Measurements from ENCODE around the gene OAS2.

The OAS2 gene, protein sequence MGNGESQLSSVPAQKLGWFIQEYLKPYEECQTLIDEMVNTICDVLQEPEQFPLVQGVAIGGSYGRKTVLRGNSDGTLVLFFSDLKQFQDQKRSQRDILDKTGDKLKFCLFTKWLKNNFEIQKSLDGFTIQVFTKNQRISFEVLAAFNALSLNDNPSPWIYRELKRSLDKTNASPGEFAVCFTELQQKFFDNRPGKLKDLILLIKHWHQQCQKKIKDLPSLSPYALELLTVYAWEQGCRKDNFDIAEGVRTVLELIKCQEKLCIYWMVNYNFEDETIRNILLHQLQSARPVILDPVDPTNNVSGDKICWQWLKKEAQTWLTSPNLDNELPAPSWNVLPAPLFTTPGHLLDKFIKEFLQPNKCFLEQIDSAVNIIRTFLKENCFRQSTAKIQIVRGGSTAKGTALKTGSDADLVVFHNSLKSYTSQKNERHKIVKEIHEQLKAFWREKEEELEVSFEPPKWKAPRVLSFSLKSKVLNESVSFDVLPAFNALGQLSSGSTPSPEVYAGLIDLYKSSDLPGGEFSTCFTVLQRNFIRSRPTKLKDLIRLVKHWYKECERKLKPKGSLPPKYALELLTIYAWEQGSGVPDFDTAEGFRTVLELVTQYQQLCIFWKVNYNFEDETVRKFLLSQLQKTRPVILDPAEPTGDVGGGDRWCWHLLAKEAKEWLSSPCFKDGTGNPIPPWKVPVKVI

DNA sequence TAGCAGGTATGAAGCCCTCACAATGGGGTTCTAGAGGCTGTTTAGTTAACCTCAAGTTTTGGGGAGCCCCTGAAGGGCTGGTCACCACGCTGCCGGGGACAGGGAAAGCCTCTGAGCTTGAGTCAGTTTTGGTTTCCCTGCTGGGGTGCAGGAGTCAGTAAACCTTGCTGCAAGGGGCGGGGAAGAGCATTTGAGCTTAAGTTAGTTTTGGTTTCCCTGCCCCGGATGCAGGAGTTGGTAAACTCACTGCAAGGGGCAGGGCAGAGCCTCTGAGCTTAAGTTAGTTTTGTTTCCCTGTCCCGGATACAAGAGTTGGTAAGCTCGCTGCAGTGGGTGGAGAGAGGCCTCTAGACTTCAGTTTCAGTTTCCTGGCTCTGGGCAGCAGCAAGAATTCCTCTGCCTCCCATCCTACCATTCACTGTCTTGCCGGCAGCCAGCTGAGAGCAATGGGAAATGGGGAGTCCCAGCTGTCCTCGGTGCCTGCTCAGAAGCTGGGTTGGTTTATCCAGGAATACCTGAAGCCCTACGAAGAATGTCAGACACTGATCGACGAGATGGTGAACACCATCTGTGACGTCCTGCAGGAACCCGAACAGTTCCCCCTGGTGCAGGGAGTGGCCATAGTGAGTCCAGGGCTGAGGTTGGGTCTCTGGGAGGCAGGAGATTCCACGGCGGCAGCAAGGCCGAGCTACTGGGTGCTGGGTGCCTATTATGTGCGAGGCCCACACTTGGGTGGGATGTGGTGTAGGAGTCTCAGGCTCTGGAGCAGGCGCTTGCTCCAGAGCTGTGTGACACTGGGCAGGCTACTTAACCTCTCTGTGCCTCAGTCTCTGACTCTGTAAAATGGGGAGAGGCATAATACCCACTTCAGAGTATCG, at the start of gene OAS2:
Gene OAS2, plus strand, starts transcription at position 357 of the 878 bp plus-strand sequence. Its CDS starts 90 bp downstream, at position 447.
- peak; percentile 87 for DNase-seq

DNA sequence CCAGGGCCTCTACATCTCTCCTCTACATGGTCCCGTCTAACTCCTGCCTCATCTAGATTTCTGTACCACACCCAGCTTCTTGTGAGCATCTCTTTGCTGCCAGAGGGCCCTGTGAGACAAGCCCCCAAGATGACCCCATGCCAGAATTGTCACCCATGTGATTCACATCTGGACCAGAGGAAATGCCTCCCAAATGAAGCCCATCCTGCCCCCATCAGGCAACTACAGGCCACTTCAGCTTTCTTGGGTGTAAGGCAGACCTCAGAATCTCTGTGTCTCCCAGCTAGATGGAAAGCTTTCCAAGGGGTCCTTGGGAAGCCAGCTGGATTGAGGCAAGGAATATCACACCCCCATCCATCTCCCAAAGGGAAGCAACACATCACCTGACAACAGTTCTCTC, 49.3 kb upstream of the OAS2 start:
- no peak for DNase-seq

DNA sequence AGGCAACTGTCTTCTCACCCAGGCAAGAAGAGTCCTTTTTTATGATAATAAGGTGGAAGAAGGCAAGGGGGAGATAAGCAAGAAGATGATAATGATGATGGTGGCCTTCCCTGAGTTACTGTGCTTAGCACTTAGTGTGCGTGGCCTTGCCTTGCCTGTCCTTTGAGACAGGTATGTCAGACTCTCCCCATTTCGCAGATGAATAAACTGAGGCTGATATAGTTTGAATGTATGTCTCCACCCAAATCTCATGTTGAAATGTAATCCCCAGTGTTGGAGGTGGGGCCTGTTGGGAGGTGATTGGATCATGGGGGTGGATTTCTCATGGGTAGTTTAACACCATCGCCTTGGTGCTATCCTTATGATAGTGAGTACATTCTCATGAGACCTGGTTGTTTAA, 48.6 kb upstream of the OAS2 start:
- DNase-seq: no peak

DNA sequence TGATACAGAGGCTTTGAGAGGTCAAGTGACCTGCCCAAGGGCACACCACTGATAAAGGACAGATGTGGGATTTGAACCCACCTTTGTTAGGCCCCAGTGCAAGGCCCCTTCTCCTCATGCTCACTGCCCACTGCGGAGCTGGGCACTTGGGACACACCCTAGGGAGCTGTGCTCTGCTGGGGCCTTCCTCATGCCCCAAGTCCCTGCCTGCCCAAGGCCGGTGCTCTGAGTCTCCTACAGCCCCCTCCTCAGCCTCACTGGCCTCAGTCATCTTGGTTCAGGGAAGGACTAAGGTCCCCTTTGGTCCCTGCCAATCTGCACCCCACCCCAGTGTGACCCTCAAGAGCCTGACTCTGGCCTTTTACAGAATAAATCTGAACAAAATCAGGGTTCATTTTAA, 48.0 kb upstream of the OAS2 start:
- DNase-seq: no peak

DNA sequence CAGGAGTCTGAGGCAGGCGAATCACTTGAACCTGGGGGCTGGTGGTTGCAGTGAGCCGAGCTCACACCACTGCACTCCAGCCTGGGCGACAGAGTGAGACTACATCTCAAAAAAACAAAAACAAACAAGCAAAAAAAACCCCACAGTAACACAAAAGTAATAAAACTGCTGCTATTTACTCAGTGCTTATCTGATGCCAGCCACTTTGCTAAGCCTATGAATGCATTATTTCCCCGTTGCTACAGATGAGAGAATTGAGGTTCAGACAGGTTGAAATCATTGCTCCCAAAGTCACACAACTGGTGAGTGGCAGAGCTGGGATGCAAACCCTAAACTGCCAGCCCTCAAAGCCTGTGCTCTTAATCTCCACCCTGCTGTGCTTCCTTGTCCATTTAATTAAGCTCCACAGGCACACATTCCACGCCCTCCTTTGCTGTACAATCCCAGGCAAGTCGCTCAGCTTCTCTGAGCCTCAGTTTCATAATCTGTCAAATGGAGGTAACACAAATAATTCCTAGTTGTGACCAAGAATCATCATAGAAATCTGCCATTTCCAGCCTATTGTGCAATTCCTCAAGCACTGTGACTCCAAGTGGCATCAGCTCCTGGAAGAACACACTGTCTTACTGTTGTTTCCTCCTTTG, 45.7 kb upstream of the OAS2 start:
- DNase-seq: no peak

DNA sequence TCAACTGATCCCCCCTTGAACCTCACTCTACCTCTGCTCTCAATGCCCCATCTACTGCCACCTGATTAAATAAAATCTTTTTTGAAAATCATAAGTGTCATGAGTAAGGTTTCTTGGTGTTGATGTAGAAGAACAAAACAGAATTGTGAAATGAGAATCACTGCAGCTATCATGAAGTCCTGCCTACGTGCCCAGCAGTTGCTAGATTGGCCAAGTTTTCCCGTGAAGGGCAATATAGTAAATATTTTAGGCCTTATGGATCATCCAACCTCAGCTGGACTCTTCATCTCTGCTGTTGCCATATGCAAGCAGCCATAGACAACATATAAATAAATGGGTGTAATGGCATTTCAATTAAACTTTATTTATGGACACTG, 45.2 kb upstream of the OAS2 start:
- DNase-seq: no peak

DNA sequence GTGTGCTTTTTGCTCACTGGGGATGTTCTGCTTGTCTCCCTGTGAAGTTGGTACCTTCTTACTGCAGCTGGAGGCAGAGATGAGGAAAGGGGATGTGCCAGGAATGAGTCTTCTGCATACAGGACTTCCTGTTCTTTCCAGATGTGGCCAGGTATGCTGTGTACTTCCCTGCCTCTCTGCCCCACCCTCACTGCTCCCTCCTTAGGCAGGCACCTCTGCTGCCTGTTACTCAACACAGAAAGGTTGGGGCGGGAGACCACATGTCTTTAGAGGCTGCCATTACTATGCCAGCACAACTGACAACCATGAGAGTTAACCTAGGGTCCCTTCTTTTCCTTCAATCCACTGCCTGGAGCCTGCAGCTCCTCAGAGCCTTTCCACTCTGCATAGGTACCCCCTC, 42.1 kb upstream of the OAS2 start:
- DNase-seq: no peak

DNA sequence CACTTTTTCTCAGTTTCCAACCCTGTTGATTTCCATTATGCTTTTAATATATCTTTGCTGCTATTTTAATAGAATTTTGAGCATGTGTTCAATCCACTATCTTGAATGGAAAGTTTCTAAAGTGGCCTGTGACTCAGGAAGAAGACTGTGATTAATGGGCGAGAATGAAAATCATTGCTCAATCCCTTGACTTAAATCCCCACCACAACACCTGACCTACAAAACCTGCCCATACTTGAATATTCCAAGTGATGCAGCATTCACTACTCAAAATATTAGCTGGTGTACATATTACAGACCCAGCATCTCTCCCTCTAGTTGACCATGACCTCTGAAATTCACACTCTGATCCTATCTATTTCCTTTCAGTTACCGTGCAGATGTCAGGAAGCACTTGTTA, 41.4 kb upstream of the OAS2 start:
- DNase-seq: no peak

DNA sequence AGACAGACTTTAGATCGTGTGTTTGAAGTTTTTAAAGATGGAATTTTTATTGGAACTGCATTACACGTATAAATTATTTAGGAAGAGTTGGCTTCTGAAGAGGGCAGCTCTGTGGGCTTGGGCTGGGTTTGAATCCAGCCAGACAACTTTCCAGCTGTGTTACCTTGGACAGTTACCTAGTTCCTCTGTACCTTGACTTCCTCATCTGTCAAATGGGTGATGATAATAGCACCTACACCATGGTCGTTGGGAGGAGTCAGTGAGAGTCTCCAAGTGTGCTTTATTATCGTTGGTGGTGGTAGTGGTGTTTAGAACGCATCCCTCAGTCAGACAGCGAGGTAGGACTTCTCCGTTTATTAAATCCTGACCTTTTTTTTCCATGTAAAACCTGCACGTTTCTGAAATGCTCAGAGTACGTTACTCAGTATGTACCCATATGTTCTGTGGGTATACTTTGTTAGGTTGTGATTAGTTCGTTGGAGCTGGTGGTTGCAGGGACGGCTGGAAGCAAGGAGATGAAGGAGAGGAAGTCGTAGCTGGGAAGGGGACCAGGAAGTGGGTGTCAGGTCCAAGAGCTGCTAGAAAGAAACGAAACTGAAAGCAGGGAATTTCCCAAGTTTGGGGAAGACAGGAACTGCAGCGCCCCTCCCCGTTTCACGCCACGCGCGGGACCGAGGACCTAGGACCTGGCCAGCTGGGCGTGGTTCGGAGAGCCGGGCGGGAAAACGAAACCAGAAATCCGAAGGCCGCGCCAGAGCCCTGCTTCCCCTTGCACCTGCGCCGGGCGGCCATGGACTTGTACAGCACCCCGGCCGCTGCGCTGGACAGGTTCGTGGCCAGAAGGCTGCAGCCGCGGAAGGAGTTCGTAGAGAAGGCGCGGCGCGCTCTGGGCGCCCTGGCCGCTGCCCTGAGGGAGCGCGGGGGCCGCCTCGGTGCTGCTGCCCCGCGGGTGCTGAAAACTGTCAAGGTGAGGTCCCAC, 40.3 kb upstream of the OAS2 start, which contains the start of gene OAS3:
Gene OAS3, plus strand, starts transcription at position 734 of the 979 bp plus-strand sequence. Its CDS starts 57 bp downstream, at position 791.
- DNase-seq: peak; percentile 75

DNA sequence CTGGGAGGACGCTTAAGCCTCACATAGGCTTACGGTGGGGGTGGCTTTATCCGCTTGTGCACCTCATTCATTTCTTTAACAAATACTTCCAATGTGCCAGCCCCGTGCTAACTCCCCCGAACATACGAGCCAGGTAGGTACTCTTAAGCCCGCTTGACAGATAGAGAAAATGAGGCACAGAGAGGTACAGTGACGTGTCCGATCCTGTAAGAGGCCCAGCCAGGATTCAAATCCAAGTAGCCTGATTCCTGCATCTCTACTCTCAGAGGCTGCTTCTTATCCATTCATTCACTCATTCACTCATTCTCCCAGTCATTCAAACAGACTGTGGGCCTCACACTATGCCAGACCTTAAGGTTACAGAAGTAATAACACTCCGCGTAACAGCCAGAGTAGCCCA, 39.6 kb upstream of the OAS2 start:
- DNase-seq: peak; percentile 13

DNA sequence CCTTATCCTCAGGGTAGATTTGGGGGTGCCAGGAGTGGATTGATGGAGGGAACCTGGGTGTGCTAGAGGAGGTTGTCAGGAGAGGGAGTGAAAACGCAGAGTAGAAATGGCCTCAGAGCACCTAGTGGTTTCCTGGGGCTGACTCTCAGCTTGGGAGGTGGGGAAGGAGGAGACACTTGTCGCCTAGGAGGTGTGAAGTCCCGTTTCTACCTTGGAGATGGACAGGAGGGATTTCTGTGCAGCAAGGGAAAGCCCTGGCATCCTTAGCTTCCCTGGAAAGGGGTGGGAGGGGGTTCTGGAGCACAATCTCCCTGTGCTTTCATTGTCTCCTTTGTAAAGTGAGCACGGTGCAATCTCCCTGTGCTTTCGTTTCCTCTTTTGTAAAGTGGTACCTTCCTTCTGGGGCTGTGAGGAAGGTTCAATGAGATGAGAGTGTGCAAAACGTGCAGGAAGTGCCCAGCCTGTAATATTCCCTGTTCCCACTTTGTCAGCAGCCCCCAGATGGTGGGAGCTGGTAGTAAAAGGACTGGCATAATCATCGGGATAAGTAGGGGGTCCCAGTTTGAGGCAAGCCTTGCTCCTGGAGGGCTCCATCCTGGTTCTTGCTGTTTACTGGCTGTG, 38.4 kb upstream of the OAS2 start:
- peak; percentile 33 for DNase-seq

DNA sequence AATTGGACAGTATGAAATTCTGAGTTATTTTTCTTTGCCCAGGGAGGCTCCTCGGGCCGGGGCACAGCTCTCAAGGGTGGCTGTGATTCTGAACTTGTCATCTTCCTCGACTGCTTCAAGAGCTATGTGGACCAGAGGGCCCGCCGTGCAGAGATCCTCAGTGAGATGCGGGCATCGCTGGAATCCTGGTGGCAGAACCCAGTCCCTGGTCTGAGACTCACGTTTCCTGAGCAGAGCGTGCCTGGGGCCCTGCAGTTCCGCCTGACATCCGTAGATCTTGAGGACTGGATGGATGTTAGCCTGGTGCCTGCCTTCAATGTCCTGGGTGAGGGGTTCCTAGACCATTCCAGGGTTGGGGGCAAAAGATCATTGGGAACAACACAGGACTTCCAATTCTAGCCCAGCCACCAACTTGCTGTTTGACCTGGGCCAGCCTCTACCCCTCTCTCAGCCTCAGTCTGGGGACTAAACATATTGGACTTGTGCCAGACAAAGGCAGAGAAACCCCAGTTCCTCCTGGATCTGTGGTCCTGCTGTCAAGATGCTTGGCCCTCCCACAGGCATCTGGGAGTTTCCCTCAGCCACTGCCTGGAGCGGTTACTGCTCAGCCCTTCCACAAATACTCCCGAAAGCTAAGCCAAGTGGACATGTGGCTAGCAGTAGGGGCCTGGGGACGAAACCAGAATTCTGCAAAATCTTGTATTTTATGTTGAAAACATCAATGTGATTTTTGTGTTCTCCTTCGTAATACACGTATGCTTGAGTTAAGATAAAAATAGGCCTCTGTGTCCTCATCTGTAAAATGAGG, 36.6 kb upstream of the OAS2 start:
- no peak for DNase-seq

DNA sequence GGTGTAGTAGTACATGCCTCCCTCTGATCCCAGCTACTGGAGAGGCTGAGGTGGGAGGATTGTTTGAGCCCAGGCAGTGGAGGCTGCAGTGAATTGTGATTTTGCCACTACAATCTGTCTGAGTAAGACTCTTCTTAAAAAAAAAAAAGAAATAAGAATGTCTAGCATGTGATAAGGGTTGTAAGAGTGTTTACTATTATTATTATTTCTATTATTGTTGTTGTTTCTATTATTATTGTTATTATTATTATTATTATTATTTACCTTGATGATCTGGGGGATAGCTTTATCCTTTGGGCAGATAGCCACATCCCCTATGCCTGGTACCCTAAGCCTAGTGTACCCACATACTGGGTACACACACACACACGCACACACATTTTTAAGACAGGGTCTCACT, 35.7 kb upstream of the OAS2 start:
- DNase-seq: no peak

DNA sequence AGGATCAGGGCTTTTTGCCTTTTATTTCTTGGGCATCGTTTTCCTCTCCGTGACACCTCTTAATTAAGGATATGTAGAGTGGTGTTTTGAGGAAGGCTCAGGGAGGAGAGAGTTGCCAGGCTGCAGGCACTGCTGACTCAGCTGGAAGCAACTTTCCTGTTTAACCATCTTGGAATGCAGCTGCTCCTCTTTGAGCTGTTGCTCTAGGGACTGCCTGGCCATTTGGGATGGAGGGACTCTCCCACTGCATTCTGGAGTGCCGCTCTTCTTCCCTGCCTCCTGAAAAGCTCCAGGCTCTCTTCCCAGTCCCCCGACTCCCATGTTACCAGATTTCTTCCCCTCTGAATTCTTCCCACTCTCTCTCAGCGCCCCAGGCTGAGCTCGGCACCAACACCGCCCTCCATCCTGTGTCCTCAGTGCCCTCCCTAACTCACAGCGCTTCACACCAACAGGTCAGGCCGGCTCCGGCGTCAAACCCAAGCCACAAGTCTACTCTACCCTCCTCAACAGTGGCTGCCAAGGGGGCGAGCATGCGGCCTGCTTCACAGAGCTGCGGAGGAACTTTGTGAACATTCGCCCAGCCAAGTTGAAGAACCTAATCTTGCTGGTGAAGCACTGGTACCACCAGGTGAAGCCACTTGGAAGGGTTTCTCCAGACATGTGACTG, 34.2 kb upstream of the OAS2 start:
- DNase-seq: no peak

DNA sequence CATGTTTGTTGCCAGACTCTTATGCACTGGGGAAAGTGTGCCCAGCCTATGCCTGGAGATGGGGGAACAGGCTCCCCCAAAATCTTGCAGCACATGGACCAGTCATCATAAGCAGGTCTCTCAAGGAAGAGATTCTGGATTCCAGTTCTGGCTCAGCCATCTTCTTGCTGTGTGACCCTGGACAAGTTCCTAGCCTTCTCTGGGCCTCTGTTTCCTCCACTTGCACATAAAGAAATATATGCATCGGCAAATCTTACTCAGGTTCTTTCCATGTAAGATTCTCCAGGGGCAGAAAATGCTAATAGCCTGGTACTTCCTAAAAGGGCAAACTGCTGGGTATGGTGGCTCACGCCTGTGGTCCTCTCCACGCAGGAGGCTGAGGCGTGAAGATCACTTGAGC, 32.8 kb upstream of the OAS2 start:
- no peak for DNase-seq

DNA sequence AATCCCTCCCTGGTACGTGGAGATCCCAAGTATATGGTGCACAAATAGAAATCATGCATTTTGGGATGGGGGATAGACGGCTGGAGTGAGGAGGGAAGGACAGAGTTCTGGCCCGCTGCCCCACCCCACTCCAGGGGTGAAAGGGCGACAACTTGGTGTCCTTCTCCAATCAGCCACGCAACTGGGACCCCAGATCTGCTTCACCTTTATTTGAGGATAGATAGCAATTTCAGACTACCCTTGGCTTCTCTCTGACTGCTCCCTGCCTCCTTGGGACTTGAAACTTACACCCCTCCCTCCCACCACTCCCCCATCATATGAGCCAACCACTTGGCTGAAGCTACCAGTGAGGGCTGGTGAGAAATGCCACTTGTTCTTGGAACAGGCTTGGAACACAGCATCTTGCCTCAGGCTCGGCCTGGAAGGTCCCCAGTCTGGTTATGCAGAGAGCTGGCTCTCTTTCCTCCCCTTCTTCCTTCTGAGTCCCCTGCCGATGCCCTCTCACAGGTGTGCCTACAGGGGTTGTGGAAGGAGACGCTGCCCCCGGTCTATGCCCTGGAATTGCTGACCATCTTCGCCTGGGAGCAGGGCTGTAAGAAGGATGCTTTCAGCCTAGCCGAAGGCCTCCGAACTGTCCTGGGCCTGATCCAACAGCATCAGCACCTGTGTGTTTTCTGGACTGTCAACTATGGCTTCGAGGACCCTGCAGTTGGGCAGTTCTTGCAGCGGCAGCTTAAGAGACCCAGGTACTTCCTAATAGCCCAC, 31.9 kb upstream of the OAS2 start:
- no peak for DNase-seq

DNA sequence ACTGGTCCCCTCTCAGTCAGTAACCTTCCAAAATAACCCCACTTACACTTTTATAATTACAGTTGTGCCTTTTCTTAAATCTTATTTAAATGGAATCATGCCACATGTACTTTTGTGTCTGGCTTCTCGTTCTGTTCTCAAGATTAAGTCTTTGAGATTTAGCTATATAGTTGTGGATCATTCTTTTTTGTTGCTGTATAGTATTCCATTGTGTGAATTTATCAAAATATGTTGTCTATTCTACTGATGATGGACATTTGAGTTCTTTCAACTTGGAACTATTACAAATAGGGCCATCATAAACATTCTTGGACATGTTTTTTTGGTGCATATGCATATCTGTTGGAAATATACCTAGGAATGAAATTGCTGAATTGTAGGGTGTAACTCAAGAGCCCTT, 31.0 kb upstream of the OAS2 start:
- DNase-seq: no peak

DNA sequence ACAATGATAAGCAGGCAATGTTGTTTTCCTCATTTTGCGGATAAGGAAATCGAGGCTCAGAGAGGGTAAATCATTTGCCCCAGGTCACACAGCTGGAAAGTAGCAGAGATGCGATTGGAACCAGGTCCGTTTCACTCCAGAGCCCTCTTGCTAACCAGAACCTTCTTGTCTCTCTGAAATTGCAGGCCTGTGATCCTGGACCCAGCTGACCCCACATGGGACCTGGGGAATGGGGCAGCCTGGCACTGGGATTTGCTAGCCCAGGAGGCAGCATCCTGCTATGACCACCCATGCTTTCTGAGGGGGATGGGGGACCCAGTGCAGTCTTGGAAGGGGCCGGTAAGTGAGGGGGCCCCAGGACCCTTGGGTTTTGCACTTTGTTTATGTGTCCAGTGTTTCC, 30.6 kb upstream of the OAS2 start:
- no peak for DNase-seq

DNA sequence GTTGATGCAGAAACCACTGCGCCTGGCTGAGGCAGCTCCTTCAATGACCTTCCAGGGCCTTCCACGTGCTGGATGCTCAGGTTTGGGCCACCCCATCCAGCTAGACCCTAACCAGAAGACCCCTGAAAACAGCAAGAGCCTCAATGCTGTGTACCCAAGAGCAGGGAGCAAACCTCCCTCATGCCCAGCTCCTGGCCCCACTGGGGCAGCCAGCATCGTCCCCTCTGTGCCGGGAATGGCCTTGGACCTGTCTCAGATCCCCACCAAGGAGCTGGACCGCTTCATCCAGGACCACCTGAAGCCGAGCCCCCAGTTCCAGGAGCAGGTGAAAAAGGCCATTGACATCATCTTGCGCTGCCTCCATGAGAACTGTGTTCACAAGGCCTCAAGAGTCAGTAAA, 29.5 kb upstream of the OAS2 start:
- DNase-seq: no peak

Measured in CD4-positive, alpha-beta T cell treated with Interleukin-6 for 4 hours (primary cell).